ENCODE results near the gene SEC16A.

Gene SEC16A

DNA sequence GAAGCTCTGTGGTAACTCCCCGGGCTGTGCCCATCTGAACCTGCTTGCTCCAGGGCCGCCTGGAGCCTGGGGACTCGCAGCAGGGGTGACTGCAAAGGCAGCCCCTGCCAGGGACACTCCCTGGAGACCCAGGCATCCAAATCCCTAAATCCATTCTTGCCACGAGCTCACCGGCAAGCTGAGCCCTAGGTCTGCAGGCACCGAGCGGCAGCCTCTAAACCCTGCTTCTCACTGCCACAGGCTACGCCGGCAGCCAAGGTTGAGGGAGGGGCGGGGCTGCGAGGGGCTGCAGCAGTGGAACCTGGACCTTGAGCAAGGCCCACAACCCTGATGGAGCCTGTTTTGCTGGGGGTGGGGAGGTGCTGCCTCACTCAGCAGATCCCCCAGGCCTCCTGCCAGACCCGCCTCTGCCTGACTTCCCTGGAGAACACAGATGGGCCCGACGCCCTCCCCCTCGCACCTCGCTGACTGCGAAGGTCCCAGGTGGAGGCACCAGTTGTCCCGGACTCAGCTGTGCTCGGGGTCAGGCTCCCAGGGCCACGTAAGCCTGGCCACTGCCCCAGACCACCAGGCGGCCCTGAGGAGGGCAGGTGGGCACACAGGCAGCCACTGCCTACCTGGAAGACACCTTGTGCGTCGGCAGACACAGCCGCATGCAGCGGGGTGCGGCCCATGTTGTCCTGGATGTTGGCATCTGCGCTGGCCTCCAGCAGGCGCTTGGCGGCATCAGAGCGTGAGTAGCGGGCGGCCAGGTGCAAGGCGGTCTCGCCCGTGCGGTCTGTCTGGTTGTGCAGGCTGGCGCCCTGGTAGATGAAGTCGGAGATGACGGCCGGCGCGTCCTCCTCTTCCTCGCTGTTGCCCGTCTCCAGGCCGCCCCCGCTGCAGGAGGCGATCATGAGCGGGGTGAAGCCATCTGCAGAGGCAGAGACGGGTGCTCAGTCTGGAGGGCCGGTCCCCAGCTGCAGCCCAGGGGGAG lies 17.4 kb upstream of the SEC16A start:
- no peak for DNase-seq

DNA sequence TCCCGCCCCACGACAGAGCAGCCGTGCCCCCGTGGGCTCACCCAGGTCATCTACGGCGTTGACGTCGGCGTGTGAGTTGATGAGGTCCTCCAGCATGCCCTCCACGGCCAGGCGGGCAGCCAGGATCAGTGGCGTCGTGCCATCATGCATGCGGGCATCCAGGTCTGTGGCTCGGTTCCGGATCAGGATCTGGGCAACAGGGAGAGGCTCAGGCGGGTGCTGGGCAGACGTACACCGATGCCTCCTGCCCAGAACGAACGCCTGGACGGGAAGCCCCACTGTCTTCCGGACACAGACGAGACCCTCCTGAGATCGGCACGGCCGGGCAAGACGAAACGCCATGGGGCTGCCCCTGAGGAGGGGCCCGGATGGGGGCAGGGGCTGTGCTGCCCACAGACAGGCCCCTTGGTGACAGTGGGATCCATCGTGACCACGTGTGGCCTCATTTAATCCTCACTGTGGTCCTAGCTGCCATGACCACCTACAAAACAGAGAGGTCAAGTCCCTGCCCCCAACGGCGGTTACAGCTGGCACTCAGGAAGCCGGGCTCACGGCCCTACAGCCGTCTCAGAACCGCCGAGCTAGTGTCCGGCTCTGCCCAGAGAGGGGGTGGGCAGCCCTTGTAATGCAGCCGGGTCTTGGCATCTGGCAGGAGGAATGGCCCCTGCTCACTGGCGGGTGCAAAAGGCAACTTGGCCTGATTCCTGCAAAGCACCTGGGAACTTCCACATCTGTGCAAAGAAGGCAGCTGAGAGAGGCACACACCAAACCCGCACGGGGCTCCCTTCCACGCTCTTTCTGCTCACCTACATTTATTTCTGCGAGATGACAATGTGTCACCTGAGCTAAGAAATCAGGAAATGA lies 16.5 kb upstream of the SEC16A start:
- no peak for DNase-seq

DNA sequence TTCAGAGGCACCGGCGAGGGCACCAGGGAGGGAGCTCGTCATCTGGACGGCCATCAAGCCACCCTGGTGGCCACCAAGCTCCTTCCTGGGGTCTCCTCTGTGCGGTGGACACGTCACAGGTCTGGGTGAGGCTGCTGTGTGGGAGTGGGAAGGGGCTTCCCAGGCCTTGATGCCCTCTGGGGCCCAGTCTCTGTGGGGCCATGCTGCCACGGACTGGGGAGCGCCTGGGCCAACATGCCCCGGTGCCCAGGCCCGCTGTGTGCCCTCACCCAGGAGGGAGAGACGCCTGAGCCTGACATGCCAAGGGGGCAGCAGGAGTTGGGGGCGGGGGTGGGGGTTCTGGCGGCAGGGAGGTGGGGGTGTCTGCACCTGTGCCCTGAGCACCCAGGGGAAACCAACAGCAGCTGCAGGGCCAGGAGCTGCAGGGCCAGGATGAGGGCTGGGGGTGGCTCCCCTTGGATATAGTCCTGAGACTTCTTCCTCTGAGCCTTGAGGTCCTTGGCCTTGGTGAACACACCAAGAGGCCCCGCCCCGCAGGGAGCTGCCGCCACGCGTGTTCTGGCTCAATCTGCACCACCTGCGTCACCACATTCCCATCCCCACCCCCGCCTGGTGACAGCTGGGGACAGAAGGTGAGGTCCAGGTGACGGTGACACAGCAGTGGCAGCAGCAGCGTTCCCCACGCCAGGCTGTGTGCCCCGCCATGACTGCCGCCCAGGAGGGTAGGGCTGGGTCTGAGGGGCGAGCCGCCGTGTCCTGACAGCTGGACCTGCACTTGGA lies 15.3 kb upstream of the SEC16A start:
- no peak for DNase-seq

DNA sequence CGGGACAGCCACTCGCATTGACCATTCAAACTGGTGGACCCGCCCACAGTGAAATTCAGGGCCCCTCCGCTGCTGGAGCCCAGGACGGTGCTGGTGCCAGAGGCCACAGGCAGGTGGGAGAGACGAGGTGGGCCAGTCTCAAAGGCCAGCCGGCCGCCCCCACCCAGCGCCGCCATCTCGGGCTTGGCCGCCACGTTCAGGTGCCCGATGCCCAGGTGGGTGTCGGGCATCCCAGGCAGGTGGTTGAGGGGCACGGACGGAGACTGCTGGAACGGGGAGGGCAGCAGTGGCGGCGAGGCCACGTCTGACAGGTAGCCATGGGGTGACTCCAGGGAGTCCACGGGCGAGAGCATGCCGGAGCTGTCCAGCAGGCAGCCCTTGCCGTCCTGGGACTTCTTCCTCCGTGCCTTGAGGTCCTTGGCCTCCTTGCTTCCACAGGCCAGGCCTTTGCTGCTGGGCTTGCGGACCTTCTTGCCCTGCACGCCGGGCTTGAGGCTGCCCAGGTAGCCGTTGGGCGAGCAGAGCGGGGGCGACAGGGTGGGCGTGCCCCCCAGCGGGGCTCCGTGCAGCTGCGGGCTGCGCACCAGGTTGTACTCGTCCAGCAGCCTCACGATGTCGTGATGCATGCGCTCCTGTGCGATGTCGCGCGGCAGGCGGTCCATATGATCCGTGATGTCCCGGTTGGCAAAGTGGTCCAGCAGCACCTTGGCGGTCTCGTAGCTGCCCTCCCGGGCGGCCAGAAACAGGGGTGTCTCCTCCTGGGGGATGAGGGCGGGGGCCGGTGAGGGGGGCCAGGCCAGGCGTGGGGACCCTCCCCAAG lies 14.2 kb upstream of the SEC16A start:
- no peak for DNase-seq

DNA sequence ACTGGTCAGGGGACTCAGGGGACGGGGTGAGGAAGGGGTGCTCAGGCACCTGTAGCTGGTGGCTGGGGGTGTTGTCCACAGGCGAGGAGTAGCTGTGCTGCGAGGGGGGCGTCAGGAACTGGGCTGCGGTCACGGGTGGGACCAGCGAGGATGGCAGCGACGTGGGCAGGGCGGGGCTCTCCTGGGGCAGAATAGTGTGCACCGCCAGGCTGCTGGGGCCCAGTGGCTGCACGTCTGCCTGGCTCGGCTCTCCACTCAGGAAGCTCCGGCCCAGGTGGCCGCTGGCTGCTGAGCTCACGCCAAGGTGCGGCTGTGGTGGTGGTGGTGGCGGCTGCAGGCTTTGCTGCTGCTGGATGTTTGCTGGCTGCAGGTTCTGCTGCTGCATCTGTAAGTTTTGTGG lies 13.3 kb upstream of the SEC16A start:
- no peak for DNase-seq

DNA sequence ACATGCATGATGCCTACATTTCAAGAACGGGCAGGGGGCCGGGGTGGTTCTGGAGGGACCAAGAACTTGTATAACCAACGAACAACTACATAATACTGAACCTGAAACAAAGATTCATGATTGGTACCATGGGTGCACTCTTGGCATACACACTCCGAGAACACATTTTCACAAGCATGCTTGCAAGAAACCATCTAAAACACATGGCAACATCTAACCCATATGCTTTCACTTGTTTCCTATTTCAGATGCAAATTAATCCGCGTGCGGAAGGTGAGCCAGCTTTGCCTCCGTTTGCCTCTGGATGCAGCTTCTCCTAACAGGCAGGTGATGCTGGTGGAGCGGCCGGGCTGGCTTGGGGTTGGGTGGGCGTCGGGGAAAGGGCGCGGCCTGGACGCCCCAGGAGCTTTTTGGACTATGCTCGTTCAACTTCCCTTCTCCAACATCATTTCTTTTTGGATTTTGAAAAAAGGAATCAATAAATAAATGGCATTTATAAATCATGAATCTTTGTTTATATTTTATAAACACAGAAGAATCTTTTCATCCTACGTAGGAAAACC lies 12.5 kb upstream of the SEC16A start:
- DNase-seq: no peak

- no peak for DNase-seq
These were observed 11.8 kb upstream of the SEC16A start for GRCh38 chr9:136494531-136495215.

- no peak for DNase-seq
These were observed 11.2 kb upstream of the SEC16A start for GRCh38 chr9:136494012-136494411.

DNA sequence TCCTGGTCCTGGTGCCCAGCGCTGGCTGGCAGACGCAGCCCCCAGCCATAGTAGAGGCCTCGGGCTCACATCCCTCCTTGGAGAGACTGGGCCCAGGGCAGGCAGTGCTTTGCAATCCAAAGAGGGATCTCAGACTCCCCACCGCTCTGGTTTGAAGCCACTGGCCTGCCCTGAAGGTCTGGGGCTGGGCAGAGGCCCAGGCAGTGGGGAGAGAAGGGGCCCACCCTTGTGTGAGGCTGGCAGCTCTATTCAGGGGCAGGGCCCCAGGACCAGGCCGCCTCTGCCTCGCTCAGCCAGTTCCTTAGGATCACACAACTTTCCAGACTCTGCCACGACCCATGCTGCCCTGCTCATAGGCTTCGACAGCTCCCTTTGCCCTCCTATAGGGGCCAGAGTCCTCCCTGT lies 10.7 kb upstream of the SEC16A start:
- no peak for DNase-seq

- DNase-seq: no peak
These were observed 10.2 kb upstream of the SEC16A start for GRCh38 chr9:136492978-136493522.

DNA sequence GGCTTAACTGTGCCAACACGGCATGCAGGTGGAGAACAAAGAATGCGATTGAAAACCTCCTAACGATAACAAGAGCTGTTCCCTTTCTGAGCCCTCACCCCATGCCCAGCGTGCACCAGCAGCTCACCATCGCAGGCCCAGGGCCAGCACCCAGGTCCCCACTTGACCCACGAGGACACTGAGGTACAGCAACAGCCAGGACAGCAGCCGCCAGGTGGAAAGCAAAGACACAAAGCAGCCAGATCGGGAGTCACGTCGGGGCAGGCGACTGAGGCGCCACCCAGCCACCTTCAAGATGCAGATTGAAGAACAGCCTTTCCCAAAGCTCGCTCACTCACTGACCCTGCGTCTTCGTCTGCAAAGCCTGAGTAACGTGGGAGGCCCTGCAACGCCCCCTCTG lies 6.9 kb upstream of the SEC16A start:
- peak; percentile 35 for DNase-seq

- DNase-seq: peak; percentile 26
These were observed 5.7 kb upstream of the SEC16A start for GRCh38 chr9:136488247-136489214.

- no peak for DNase-seq
These were observed 4.8 kb upstream of the SEC16A start for GRCh38 chr9:136487672-136488071.

- DNase-seq: no peak
These were observed 4.2 kb upstream of the SEC16A start for GRCh38 chr9:136486823-136487620.

- DNase-seq: no peak
These were observed 3.3 kb upstream of the SEC16A start for GRCh38 chr9:136486131-136486530.

GRCh38 chr9:136485049-136486045 lies 2.5 kb upstream of the SEC16A start:
- DNase-seq: peak; percentile 31
